Measurements from ENCODE around the gene SIDT1.

GRCh38 chr3:113565555-113565954, 33.2 kb downstream of the SIDT1 start:
- TF ChIP-seq CTCF (IDR thresholded peaks at IDR 0.05), result no peak
- no peak for TF ChIP-seq POLR2A (IDR thresholded peaks at IDR 0.05)
